GM19455 (cell line): ENCODE measurements around the gene TRABD2A.
"Not testable (repeated sequence)": the region's sequence is repeated elsewhere in the genome, so short reads cannot be mapped to it uniquely, and the experiment has no call there.

ENCODE experiments used
- ATAC-seq: cut with Tn5 transposase; IDR thresholded peaks from one replicate; pipeline ENCODE4 v1.9.1; 2021; ENCODE audit not compliant: unreplicated experiment

TRABD2A gene

GRCh38 chr2:84880395-84880644 lies 564 bp downstream of the TRABD2A start:
- no peak for ATAC-seq

- ATAC-seq: no peak
These were observed 1.1 kb downstream of the TRABD2A start for GRCh38 chr2:84879584-84880394.

- no peak for ATAC-seq
These were observed 1.8 kb downstream of the TRABD2A start for GRCh38 chr2:84878896-84879583.

GRCh38 chr2:84878459-84878858 lies 2.4 kb downstream of the TRABD2A start:
- no peak for ATAC-seq

- no peak for ATAC-seq
These were observed 4.5 kb downstream of the TRABD2A start for GRCh38 chr2:84876369-84876768.

GRCh38 chr2:84875619-84876018 lies 5.3 kb downstream of the TRABD2A start:
- not testable (repeated sequence) for ATAC-seq

GRCh38 chr2:84875213-84875560 lies 5.7 kb downstream of the TRABD2A start:
- no peak for ATAC-seq

- no peak for ATAC-seq
These were observed 6.3 kb downstream of the TRABD2A start for GRCh38 chr2:84874381-84875212.

- no peak for ATAC-seq
These were observed 7.5 kb downstream of the TRABD2A start for GRCh38 chr2:84873350-84873749.

- not testable (repeated sequence) for ATAC-seq
These were observed 8.2 kb downstream of the TRABD2A start for GRCh38 chr2:84872691-84873090.

- no peak for ATAC-seq
These were observed 10.6 kb downstream of the TRABD2A start for GRCh38 chr2:84870306-84870705.

GRCh38 chr2:84868327-84868726 lies 12.6 kb downstream of the TRABD2A start:
- not testable (repeated sequence) for ATAC-seq

GRCh38 chr2:84866122-84866521 lies 14.8 kb downstream of the TRABD2A start:
- no peak for ATAC-seq

- no peak for ATAC-seq
These were observed 15.6 kb downstream of the TRABD2A start for GRCh38 chr2:84865181-84865783.

GRCh38 chr2:84862006-84862405 lies 18.9 kb downstream of the TRABD2A start:
- no peak for ATAC-seq

GRCh38 chr2:84861539-84861938 lies 19.3 kb downstream of the TRABD2A start:
- no peak for ATAC-seq

GRCh38 chr2:84858937-84859336 lies 21.9 kb downstream of the TRABD2A start:
- no peak for ATAC-seq

- no peak for ATAC-seq
These were observed 22.8 kb downstream of the TRABD2A start for GRCh38 chr2:84858123-84858522.

- ATAC-seq: no peak
These were observed 23.3 kb downstream of the TRABD2A start for GRCh38 chr2:84857566-84857965.

- no peak for ATAC-seq
These were observed 24.1 kb downstream of the TRABD2A start for GRCh38 chr2:84856787-84857186.

- ATAC-seq: no peak
These were observed 25.2 kb downstream of the TRABD2A start for GRCh38 chr2:84855731-84856130.
